Cardiac muscle cell (in vitro differentiated cells and primary cell): ENCODE data around the gene CHRDL1. TPM values are rescaled to one million over a fixed set of nuclear protein-coding genes. Genes with fewer than 3 reads are reported as not detected.
A peak's percentile ranks its signal among the peaks of the same experiment; 100 is the strongest.

Experiments used
- DNase-seq, 2 donors: peaks; one replicate each; pipeline versions ENCODE4 v3.0.0 to v3.0.0-alpha.2; 2010 to 2017; ENCODE audit warnings: low read depth in 1 of 2, low spot score in 1 of 2
- H3K27ac ChIP-seq: fragments of 200-600 bp; sonication (generic); 2 replicates; pipeline ENCODE4 v1.5.1; 2016
- H3K27me3 ChIP-seq: fragments of 200-600 bp; sonication (generic); 2 replicates; pipeline ENCODE4 v1.6.0; 2016; ENCODE audit warnings: control low read depth
- H3K36me3 ChIP-seq: fragments of 200-600 bp; sonication (generic); 2 replicates; pipeline ENCODE4 v1.5.1; 2016; ENCODE audit warnings: control low read depth
- H3K4me1 ChIP-seq: fragments of 200-600 bp; sonication (generic); 2 replicates; pipeline ENCODE4 v1.8.1; 2017; ENCODE audit warnings: low read depth, mild to moderate bottlenecking, mixed run types
- H3K4me3 ChIP-seq: fragments of 200-600 bp; sonication (generic); 2 replicates; pipeline ENCODE4 v1.5.1; 2016; ENCODE audit warnings: mild to moderate bottlenecking
- H3K9me3 ChIP-seq: fragments of 200-600 bp; sonication (generic); 2 replicates; pipeline ENCODE4 v1.5.1; 2017; ENCODE audit warnings: low read depth, mild to moderate bottlenecking, control low read depth
- polyA plus RNA-seq: library from polyadenylated mRNA; unstranded; fragments of >200 nt; fragmentation: Nextera tagmentation; extraction: Ambion mirVana; gene quantifications from 2 replicates; pipeline ENCODE4 v1.2.1, GENCODE V29; 2016
- total RNA-seq: library from RNA; depleted of rRNA; stranded (reverse); fragments of >200 nt; gene quantifications from 2 replicates; pipeline ENCODE4 v1.2.3, GENCODE V29; 2016
- TF ChIP-seq, protein P1 (sequence below): IDR thresholded peaks from 2 replicates; pipeline ENCODE4 v1.5.1; 2012; ENCODE audit warnings: low read depth, mild to moderate bottlenecking, low read length

CHRDL1 gene
- total and polyA plus RNA-seq, 2 experiments from 2014 or later: 0.54 to 0.74 TPM

GRCh38 chrX:110732266-110732665 lies 63.4 kb downstream of the CHRDL1 start:
- Histone ChIP-seq H3K9me3 (no peaks in the 10 kb centered on the region), H3K36me3 (no peaks in the 10 kb centered on the region), H3K27ac (no peak overlapping the region), H3K4me1 (peaks cover 8% of the 10 kb centered on the region), H3K4me3 (no peak overlapping the region), H3K27me3 (peaks cover 73% of the 10 kb centered on the region)
- DNase-seq: peak in 1 of 2 donors; percentile 87
- TF ChIP-seq, protein P1, sequence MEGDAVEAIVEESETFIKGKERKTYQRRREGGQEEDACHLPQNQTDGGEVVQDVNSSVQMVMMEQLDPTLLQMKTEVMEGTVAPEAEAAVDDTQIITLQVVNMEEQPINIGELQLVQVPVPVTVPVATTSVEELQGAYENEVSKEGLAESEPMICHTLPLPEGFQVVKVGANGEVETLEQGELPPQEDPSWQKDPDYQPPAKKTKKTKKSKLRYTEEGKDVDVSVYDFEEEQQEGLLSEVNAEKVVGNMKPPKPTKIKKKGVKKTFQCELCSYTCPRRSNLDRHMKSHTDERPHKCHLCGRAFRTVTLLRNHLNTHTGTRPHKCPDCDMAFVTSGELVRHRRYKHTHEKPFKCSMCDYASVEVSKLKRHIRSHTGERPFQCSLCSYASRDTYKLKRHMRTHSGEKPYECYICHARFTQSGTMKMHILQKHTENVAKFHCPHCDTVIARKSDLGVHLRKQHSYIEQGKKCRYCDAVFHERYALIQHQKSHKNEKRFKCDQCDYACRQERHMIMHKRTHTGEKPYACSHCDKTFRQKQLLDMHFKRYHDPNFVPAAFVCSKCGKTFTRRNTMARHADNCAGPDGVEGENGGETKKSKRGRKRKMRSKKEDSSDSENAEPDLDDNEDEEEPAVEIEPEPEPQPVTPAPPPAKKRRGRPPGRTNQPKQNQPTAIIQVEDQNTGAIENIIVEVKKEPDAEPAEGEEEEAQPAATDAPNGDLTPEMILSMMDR: no peak

GRCh38 chrX:110723844-110724243 lies 71.8 kb downstream of the CHRDL1 start:
- Histone ChIP-seq H3K4me3 (no peak overlapping the region), H3K27me3 (peaks cover 78% of the 10 kb centered on the region), H3K9me3 (no peaks in the 10 kb centered on the region), H3K27ac (no peak overlapping the region), H3K4me1 (no peaks in the 10 kb centered on the region), H3K36me3 (no peaks in the 10 kb centered on the region)
- TF ChIP-seq, protein P1: no peak
- no peak for DNase-seq

DNA sequence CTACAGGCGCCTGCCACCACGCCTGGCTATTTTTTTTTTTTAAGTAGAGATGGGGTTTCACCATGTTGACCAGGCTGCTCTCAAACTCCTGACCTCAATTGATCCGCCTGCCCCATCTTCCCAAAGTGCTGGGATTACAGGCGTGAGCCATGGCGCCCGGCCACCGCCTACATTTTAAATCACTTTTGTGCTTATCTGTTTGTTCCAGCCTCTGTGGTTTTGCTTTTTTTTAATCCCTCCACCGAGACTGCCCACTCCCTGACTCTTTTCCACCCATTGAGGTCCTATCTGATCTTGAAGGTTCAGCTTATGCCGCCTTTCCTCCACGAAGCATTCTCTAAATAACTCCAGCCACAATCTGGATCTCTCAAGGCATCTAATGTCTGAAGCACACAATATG lies 73.5 kb downstream of the CHRDL1 start:
- Histone ChIP-seq H3K36me3 (no peaks in the 10 kb centered on the region), H3K4me3 (no peak overlapping the region), H3K9me3 (no peaks in the 10 kb centered on the region), H3K27ac (no peak overlapping the region), H3K4me1 (no peaks in the 10 kb centered on the region), H3K27me3 (peaks cover 65% of the 10 kb centered on the region)
- TF ChIP-seq, protein P1: no peak
- DNase-seq: no peak

DNA sequence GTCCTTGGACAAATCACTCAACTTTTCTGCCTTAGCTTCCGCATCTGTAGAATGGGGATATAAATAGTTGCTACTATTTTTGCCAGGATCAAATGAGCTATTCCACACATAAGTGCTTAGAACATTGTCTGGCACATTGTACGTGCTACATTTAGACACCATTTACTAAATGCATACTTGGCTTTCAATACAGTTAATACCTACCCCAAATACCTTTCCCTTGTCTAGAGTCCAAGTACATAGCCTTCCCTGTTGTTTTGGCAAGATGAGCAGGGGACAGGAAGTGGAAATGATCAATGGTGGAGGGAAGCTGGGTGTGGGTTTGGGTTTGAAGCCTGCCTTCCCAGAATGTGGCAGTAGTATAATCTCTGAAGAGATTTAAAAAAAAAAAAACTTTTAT lies 82.0 kb downstream of the CHRDL1 start:
- no peak for DNase-seq
- no peak overlapping the region for H3K27ac ChIP-seq
- TF ChIP-seq, protein P1: no peak
- H3K27me3 ChIP-seq: peaks cover 40% of the 10 kb centered on the region
- H3K36me3 ChIP-seq: no peaks in the 10 kb centered on the region
- H3K4me3 ChIP-seq: no peak overlapping the region
- H3K4me1 ChIP-seq: no peaks in the 10 kb centered on the region
- no peaks in the 10 kb centered on the region for H3K9me3 ChIP-seq

GRCh38 chrX:110706446-110706845 lies 89.2 kb downstream of the CHRDL1 start:
- no peaks in the 10 kb centered on the region for H3K36me3 ChIP-seq
- TF ChIP-seq, protein P1: no peak
- no peak for DNase-seq
- H3K27ac ChIP-seq: no peak overlapping the region
- H3K27me3 ChIP-seq: peaks cover 24% of the 10 kb centered on the region
- no peaks in the 10 kb centered on the region for H3K4me1 ChIP-seq
- no peak overlapping the region for H3K4me3 ChIP-seq
- H3K9me3 ChIP-seq: no peaks in the 10 kb centered on the region

DNA sequence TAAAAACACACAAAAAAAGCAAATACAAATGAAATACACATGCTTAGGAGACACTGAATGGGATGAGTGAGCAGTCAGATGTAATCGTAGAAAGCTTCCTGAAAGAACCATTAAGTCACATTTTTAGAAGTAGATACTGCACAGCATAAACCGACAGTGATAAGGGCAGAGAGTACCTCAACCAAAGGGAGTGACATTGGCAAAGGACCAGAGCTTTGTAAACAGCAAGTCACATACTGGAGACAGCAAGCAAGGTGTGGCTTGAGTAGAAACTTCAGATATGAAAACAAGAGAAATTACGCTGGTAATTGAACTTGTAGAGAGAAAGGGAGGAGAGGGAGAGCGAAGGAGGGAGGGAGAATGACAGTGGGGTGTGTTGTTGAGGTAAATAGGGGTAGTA lies 92.0 kb downstream of the CHRDL1 start:
- H3K9me3 ChIP-seq: no peaks in the 10 kb centered on the region
- peak in 1 of 2 donors; percentile 25 for DNase-seq
- TF ChIP-seq, protein P1: no peak
- no peak overlapping the region for H3K27ac ChIP-seq
- peaks cover 3% of the 10 kb centered on the region for H3K4me1 ChIP-seq
- H3K36me3 ChIP-seq: no peaks in the 10 kb centered on the region
- H3K4me3 ChIP-seq: no peak overlapping the region
- peaks cover 8% of the 10 kb centered on the region for H3K27me3 ChIP-seq
